Heart left ventricle (tissue), 16 donors: ENCODE measurements around the gene SSR4. TPM values are rescaled to one million over a fixed set of nuclear protein-coding genes. Genes with fewer than 3 reads are reported as not detected.
A peak's percentile ranks its signal among the peaks of the same experiment; 100 is the strongest.

ENCODE experiments used
- ATAC-seq, 4 donors: fragments of 200-7000 bp; cut with Tn5 transposase; one replicate each; pipeline ENCODE4 v1.9.1; 2020 to 2022; ENCODE audit warnings: moderate library complexity in 4 of 4, mild to moderate bottlenecking in 3 of 4, moderate number of reproducible peaks in 1 of 4
- DNase-seq, 5 donors: peaks; one replicate each; pipeline ENCODE4 v3.0.0-alpha.2; 2020
- H3K27ac ChIP-seq, 12 donors: fragments of 200-600 bp; sonication (generic) in 4 of 12; one replicate each; pipeline versions ENCODE4 v1.5.0 to v1.8.0; 2016 to 2022; ENCODE audit warnings: mild to moderate bottlenecking in 2 of 12
- H3K27me3 ChIP-seq, 9 donors: fragments of 200-600 bp; sonication (generic) in 2 of 9; one replicate each; pipeline versions ENCODE4 v1.5.1 to v1.8.0; 2016 to 2022; ENCODE audit warnings: mild to moderate bottlenecking in 3 of 9
- H3K36me3 ChIP-seq, 9 donors: fragments of 200-600 bp; sonication (generic) in 2 of 9; one replicate each; pipeline versions ENCODE4 v1.5.0 to v1.8.0; 2018 to 2022; ENCODE audit warnings: mild to moderate bottlenecking in 2 of 9
- H3K4me1 ChIP-seq, 12 donors: fragments of 200-600 bp; sonication (generic) in 4 of 12; one replicate each; pipeline versions ENCODE4 v1.5.0 to v1.8.0; 2016 to 2022; ENCODE audit warnings: mild to moderate bottlenecking in 3 of 12
- H3K4me3 ChIP-seq, 12 donors: fragments of 200-600 bp; sonication (generic) in 4 of 12; one replicate each; pipeline versions ENCODE4 v1.5.0 to v1.8.0; 2017 to 2022; ENCODE audit warnings: mild to moderate bottlenecking in 9 of 12, moderate library complexity in 4 of 12
- H3K9me3 ChIP-seq, 12 donors: fragments of 200-600 bp; sonication (generic) in 4 of 12; one replicate each; pipeline versions ENCODE4 v1.5.0 to v1.8.0; 2016 to 2022; ENCODE audit warnings: mild to moderate bottlenecking in 1 of 12
- POLR2A ChIP-seq, 2 donors: fragments of 450-650 bp; IDR thresholded peaks; one replicate each; pipeline ENCODE4 v1.6.1; 2017; ENCODE audit warnings: antibody characterized with exemption in 2 of 2, mild to moderate bottlenecking in 2 of 2, moderate library complexity in 2 of 2
- WGBS, 4 donors: extraction: QIAGEN DNeasy Blood & Tissue Kit in 2 of 4; methylation state at CpG; one replicate each; pipeline versions ENCODE4 v1.1.5 to v1.1.7; 2013 to 2018; 5-methylcytosine and 5-hydroxymethylcytosine counted together
- intact Hi-C, 10 donors: fragments of 100-400 bp; cut with DNase I; formaldehyde crosslinking; loops; one replicate each; pipeline versions ENCODE4 v1.11.1 to v1.14.2; 2022
- polyA plus RNA-seq, 2 donors: library from polyadenylated mRNA; stranded (reverse); fragments of 200-250 nt; gene quantifications; one replicate each; pipeline ENCODE4 v1.2.3, GENCODE V29; 2013
- total RNA-seq, 9 donors: library from RNA; depleted of rRNA in 2 of 9; stranded (reverse); fragments of >200 nt in 2 of 9; fragmentation: NEBNext Ultra II Directional in 3 of 9; extraction: Animal tissue kit (Norgen Biotek cat#: 25700) in 3 of 9; gene quantifications; one replicate each; pipeline versions ENCODE4 v1.1.0 to v1.2.4, GENCODE V29; 2016 to 2023
- TF ChIP-seq, protein P1 (sequence below), 12 donors: fragments of 200-600 bp; sonication (generic) in 4 of 12; IDR thresholded peaks; one replicate each; pipeline versions ENCODE4 v1.5.0 to v1.8.0; 2018 to 2022; ENCODE audit warnings: antibody characterized with exemption in 12 of 12, mild to moderate bottlenecking in 5 of 12
- donor health status: ischemic (EF 13 %, LVEDD 7.1; RV severe dilation, severe dysfunction).
- donor health status: healthy with polysubstance abuse.
- donor health status: DM: no; HTN: yes; CAD: no.
- donor health status: DM: no; HTN: no; CAD: no.
- donor health status: ischemic (EF 25% LVEDD 6.9; RV normal size, moderate dysfunction).
- donor health status: ischemic (EF 25% LVEDD 5.7; RV mildly dilated, moderate dysfunction).
- donor health status: healthy.
- donor health status: DM: yes; HTN: yes; CAD: no.
- donor health status: ischemic (EF 35%, LVEDD 5.7; RV mildly dilated, moderate dysfunction).
- donor health status: nonischemic (EF 11% LVEDD 7.7; RV severe dilation, severe dysfunction).
- donor health status: DM: yes; HTN: yes; CAD: no.
- donor health status: PGD.
- donor health status: ischemic (EF 29% LVEDD 5.4; RV normal size, mild dysfunction).
- donor health status: nonischemic (EF 23%, LVEDD 6.1; RV moderate dilation, normal function).

SSR4 gene
- total and polyA plus RNA-seq, 11 donors, result 119 to 307 (median 160) TPM

DNA sequence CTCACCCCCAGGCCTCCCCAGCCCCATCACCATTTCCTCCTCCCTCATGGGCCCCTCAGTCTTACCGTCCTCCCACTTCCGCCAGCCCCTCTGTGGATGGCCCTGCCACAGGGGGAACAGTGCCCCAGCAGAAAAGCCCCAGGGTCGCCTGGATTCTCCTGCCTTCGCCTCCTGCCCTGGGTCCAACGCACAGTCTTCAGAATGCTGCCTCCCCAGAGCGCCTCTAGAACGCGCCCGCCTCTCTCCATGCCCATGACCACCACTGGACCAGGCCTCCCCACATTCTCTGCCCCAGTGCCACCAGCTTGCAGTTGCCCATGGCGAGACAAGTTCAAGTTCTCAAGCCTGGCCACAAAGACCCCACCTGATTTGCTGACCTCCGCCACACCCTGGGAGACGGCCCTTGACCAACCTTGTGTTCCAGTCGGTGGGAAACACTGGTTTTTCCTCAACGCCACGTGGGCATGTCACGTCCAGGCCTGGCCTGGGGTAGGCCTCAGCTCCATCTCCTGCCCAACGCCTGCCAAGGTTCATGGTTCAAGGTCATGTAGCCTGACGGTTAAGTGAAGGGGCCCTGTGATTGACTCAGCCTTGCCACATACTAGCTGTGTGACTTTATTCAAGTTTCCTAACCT lies 31.1 kb upstream of the SSR4 start:
- DNase-seq (peak in 2 of 5 donors; percentile 6 to 17), ATAC-seq (no peak)
- Histone ChIP-seq H3K9me3 (no peaks in the 10 kb centered on the region), H3K4me3 (no peak overlapping the region), H3K4me1 (peaks cover 0 to 26% (median 5%) of the 10 kb centered on the region in 12 donors), H3K27ac (no peak overlapping the region), H3K36me3 (no peaks in the 10 kb centered on the region), H3K27me3 (peaks cover 0 to 4% (median 0%) of the 10 kb centered on the region in 9 donors)
- intact Hi-C loops, result loop anchor here in 7 of 10 donors (2.0 to 5.0 kb wide), 3 partner anchors 189 to 769 kb away; no protein-coding TSS in a partner anchor
- TF ChIP-seq, protein P1, sequence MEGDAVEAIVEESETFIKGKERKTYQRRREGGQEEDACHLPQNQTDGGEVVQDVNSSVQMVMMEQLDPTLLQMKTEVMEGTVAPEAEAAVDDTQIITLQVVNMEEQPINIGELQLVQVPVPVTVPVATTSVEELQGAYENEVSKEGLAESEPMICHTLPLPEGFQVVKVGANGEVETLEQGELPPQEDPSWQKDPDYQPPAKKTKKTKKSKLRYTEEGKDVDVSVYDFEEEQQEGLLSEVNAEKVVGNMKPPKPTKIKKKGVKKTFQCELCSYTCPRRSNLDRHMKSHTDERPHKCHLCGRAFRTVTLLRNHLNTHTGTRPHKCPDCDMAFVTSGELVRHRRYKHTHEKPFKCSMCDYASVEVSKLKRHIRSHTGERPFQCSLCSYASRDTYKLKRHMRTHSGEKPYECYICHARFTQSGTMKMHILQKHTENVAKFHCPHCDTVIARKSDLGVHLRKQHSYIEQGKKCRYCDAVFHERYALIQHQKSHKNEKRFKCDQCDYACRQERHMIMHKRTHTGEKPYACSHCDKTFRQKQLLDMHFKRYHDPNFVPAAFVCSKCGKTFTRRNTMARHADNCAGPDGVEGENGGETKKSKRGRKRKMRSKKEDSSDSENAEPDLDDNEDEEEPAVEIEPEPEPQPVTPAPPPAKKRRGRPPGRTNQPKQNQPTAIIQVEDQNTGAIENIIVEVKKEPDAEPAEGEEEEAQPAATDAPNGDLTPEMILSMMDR (IDR thresholded peaks at IDR 0.05), result no peak
- no peak for TF ChIP-seq POLR2A (IDR thresholded peaks at IDR 0.05)
- WGBS, 4 donors, result 86 to 89% (median 87%) methylated on average over 18 of the region's 18 CpGs

DNA sequence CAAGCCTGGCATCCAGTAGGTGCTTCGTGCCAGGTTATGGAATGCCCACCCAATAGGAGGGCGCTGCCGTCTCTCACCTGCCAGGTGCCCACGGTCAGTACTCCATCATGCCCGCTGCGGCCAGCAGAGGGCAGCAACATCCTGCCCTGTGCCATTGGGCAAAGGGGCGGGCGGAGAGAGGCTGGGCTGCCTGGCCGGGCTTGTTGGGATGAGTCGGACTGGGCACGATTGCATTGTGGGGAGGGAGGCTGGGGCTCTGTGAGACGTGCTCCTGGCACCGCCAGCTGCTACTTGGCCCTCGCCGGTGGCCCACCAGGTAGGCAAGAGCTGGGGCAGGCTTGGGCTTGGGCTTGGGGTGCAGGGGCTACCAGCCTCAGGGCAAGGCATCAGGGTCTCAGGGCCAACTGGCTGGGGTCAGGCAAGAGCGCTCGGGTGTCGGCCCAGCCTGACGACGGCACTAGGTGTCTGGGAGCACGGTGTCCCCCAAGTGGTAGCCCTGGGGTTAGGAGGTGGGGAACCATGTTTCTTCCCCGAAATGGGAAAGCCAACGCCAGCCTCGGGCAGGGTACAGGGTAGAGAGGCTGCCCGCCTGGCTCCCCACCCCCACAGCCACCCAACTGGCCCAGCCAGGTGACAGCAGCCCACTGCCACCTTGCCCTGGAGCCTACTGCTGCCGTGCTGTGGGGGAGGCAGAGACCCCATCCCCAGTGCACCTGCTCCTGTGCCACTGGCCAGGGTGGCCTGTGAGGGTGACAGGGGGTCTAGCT lies 30.3 kb upstream of the SSR4 start, which contains the start of gene PLXNB3:
TSS of gene PLXNB3 (plus strand) at position 261 of the 767 bp plus-strand sequence. CDS start 1,287 bp downstream, outside the sequence.
- Histone ChIP-seq H3K36me3 (no peaks in the 10 kb centered on the region), H3K4me3 (peak within 1 kb of the TSS in 3 of 12 donors; percentile 3 to 21 (median 19)), H3K27ac (peak within 1 kb of the TSS in 7 of 12 donors; percentile 9 to 81 (median 28)), H3K9me3 (no peaks in the 10 kb centered on the region), H3K4me1 (peaks cover 0 to 26% (median 5%) of the 10 kb centered on the region in 12 donors), H3K27me3 (peaks cover 0 to 4% (median 0%) of the 10 kb centered on the region in 9 donors)
- DNase-seq (peak; percentile 66 to 88 (median 75)), ATAC-seq (peak; percentile 52 to 89 (median 81))
- TF ChIP-seq POLR2A (IDR thresholded peaks at IDR 0.05), result no peak
- TF ChIP-seq, protein P1 (IDR thresholded peaks at IDR 0.05), result peak; percentile 68 to 93 (median 78)
- intact Hi-C loops, result loop anchor here (1.0 to 5.0 kb wide), 6 partner anchors 183 to 768 kb away; no protein-coding TSS in a partner anchor
- 27 to 67% (median 38%) methylated on average over 12 to 26 of the region's 26 CpGs for WGBS, 4 donors

GRCh38 chrX:153764786-153765137 lies 29.7 kb upstream of the SSR4 start:
- ATAC-seq, result no peak
- WGBS, 4 donors, result 83 to 100% (median 89%) methylated on average over 2 to 7 of the region's 7 CpGs

More at GRCh38 chrX:153764786-153765137, 29.7 kb upstream of the SSR4 start:
- peaks cover 0 to 26% (median 5%) of the 10 kb centered on the region in 12 donors for H3K4me1 ChIP-seq
- no peak overlapping the region for H3K4me3 ChIP-seq
- no peaks in the 10 kb centered on the region for H3K36me3 ChIP-seq
- peak in 1 of 5 donors; percentile 23 for DNase-seq
- intact Hi-C loops, result loop anchor here in 9 of 10 donors (1.0 to 5.0 kb wide), 5 partner anchors 183 to 768 kb away; no protein-coding TSS in a partner anchor
- no peaks in the 10 kb centered on the region for H3K9me3 ChIP-seq
- peak overlapping the region in 7 of 12 donors; percentile 9 to 81 (median 28) for H3K27ac ChIP-seq
- peaks cover 0 to 4% (median 0%) of the 10 kb centered on the region in 9 donors for H3K27me3 ChIP-seq
- no peak for TF ChIP-seq POLR2A (IDR thresholded peaks at IDR 0.05)
- TF ChIP-seq, protein P1 (IDR thresholded peaks at IDR 0.05), result no peak
